T-cell (primary cell): ENCODE data around the gene MCAM. TPM values are rescaled to one million over a fixed set of nuclear protein-coding genes. Genes with fewer than 3 reads are reported as not detected.
A peak's percentile ranks its signal among the peaks of the same experiment; 100 is the strongest.

Source experiments
- ATAC-seq, 4 experiments: fragments of 200-7000 bp in 3 of 4; fragments of 150-1000 bp in 1 of 4; cut with Tn5 transposase; replicated peaks in 1 of 4; 1 replicate in 3 of 4; 2 replicates in 1 of 4; pipeline ENCODE4 v1.10.0; 2021; ENCODE audit warnings: moderate library complexity in 3 of 4, mild to moderate bottlenecking in 2 of 4, moderate number of reproducible peaks in 1 of 4
- CTCF ChIA-PET, 2 donors: fragments of 300-600 bp; sonication (Branson Sonifier 250); formaldehyde crosslinking; loops; one replicate each; lab custom pipeline; 2022; ENCODE audit warnings: antibody characterized with exemption in 2 of 2; lab: Charles Lee
- POLR2A ChIA-PET, 2 donors: fragments of 300-600 bp; sonication (Branson Sonifier 250); formaldehyde crosslinking; loops; one replicate each; lab custom pipeline; 2022; ENCODE audit warnings: antibody characterized with exemption in 2 of 2; lab: Charles Lee
- DNase-seq, 35 experiments: peaks; one replicate each; pipeline versions ENCODE4 v3.0.0 to v3.0.0-alpha.2; 2013 to 2023
- H3K27ac ChIP-seq: one replicate; pipeline ENCODE4 v1.5.1; 2013; ENCODE audit warnings: low read length
- H3K27me3 ChIP-seq, 2 experiments: replicated peaks in 1 of 2; 1 replicate in 1 of 2; 2 replicates in 1 of 2; pipeline versions ENCODE4 v1.6.1 to v1.7.0; 2013; ENCODE audit warnings: low read length in 1 of 2, mixed read lengths in 1 of 2; ENCODE audit not compliant: control insufficient read depth in 2 of 2, insufficient read depth in 2 of 2; ENCODE audit errors: extremely low read depth in 1 of 2
- H3K36me3 ChIP-seq, 2 donors: 1 replicate in 1 of 2; 2 replicates in 1 of 2; pipeline versions ENCODE4 v1.6.1 to v1.7.0; 2013; ENCODE audit warnings: low read length in 1 of 2; ENCODE audit not compliant: control insufficient read depth in 2 of 2, insufficient read depth in 1 of 2; ENCODE audit errors: extremely low read depth in 1 of 2
- H3K4me1 ChIP-seq, 2 experiments: 1 replicate in 1 of 2; 2 replicates in 1 of 2; pipeline versions ENCODE4 v1.6.1 to v1.7.0; 2013; ENCODE audit warnings: low read length in 2 of 2, mixed read lengths in 1 of 2; ENCODE audit not compliant: insufficient read depth in 2 of 2, control insufficient read depth in 1 of 2; ENCODE audit errors: extremely low read depth in 1 of 2
- H3K4me3 ChIP-seq, 2 donors: 1 replicate in 1 of 2; 2 replicates in 1 of 2; pipeline versions ENCODE4 v1.5.1 to v1.7.0; 2013; ENCODE audit warnings: mild to moderate bottlenecking in 2 of 2, low read length in 1 of 2, moderate library complexity in 1 of 2; ENCODE audit not compliant: control insufficient read depth in 1 of 2; ENCODE audit errors: extremely low read depth in 1 of 2
- H3K9me3 ChIP-seq: 2 replicates; pipeline ENCODE4 v1.7.0; 2013
- H3K27ac Mint-ChIP-seq, 2 donors: one replicate each; pipeline ENCODE4 v1.8.0; 2020 to 2021; ENCODE audit warnings: mild to moderate bottlenecking in 2 of 2, mixed read lengths in 2 of 2
- H3K27me3 Mint-ChIP-seq, 2 donors: one replicate each; pipeline ENCODE4 v1.8.0; 2021 to 2022; ENCODE audit warnings: mixed read lengths in 2 of 2
- H3K36me3 Mint-ChIP-seq: one replicate; pipeline ENCODE4 v1.8.0; 2021; ENCODE audit warnings: mixed read lengths
- H3K4me1 Mint-ChIP-seq, 3 donors: one replicate each; pipeline ENCODE4 v1.8.0; 2020 to 2022; ENCODE audit warnings: mixed read lengths in 3 of 3, mild to moderate bottlenecking in 1 of 3
- H3K4me3 Mint-ChIP-seq, 3 donors: one replicate each; pipeline ENCODE4 v1.8.0; 2020 to 2022; ENCODE audit warnings: mild to moderate bottlenecking in 3 of 3, mixed read lengths in 3 of 3, moderate library complexity in 3 of 3
- H3K9me3 Mint-ChIP-seq, 3 donors: one replicate each; pipeline ENCODE4 v1.8.0; 2020 to 2022; ENCODE audit warnings: mixed read lengths in 3 of 3
- WGBS: methylation state at CpG from one replicate; pipeline ENCODE4 v1.1.5; 2013; ENCODE audit warnings: missing lambda C conversion rate; ENCODE audit not compliant: insufficient coverage; 5-methylcytosine and 5-hydroxymethylcytosine counted together
- total RNA-seq, 35 experiments: library from RNA in 6 of 35; stranded (reverse) in 6 of 35; fragments of 120-200 nt in 1 of 35; gene quantifications; one replicate each; pipeline versions ENCODE4 v1.2.1 to v1.2.4 and lab custom pipeline; 2013 to 2026

Gene MCAM
- total RNA-seq, 5 donors from 2014 or later (not counting 1 experiment from before 2014, with no cell fraction given) = 0.50 to 10.2 (median 0.76) TPM

GRCh38 chr11:119342023-119342300 lies 25.0 kb upstream of the MCAM start:
- ATAC-seq (no peak), DNase-seq (no peak)
- H3K27ac ChIP-seq = no peak overlapping the region
- H3K9me3 ChIP-seq = no peaks in the 10 kb centered on the region
- H3K27me3 Mint-ChIP-seq = peaks cover 27 to 52% of the 10 kb centered on the region in 2 donors
- no peaks in the 10 kb centered on the region for H3K9me3 Mint-ChIP-seq
- H3K4me3 ChIP-seq = no peak overlapping the region
- WGBS = 85% methylated on average over 7 of the region's 7 CpGs
- H3K4me1 ChIP-seq = peaks cover 9 to 38% of the 10 kb centered on the region in 2 experiments
- ChIA-PET CTCF (interaction anchor here (0.7 kb wide), 2 partner anchors 18 to 302 kb away, joined by 3 to 4 read pairs; no protein-coding TSS in a partner anchor), POLR2A (no interaction called here)
- peaks cover 6 to 86% of the 10 kb centered on the region in 2 experiments for H3K27me3 ChIP-seq
- H3K4me1 Mint-ChIP-seq = peaks cover 16 to 25% (median 19%) of the 10 kb centered on the region in 3 donors
- no peak overlapping the region for H3K27ac Mint-ChIP-seq
- H3K4me3 Mint-ChIP-seq = no peak overlapping the region
- peaks cover 4% of the 10 kb centered on the region for H3K36me3 Mint-ChIP-seq
- H3K36me3 ChIP-seq = no peaks in the 10 kb centered on the region

DNA sequence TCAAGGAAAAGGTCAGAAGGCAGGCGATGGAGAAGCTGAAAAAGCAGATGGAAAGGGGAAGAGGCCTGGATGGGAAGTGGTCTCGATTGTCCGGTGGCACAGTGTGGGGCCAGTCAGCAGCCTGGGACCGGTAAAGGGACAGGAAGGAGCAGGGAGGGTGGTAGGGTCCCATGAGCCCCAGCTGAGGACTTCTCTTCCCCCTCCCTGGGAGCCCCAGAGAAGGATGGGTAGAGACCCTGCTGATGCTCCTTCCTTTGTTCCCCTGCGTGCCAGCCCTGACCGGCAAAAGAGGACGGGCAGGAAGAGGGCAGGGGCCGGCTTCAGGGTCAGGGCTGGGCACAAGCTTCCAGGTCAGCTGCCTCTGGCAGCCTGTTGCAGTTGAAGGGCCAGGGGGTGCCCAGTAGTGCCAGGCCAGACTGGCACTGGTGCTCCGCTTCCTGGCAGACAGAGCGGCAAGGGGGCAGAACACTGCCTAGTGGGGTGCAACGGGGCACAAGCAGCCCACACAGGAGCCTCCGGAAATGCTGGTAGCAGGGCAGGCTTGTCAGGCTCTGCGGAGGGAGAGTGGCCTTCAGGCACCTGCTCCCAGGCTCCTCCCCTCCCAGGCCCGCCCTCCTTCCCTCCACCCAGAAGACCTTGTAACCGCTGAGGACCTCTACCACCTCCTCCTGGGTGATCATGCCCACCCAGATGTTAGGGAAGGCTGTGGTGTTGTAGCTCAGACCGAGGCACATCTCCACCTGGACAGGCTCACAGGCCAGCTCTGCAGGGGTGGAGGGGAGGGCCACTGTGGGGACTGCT lies 24.5 kb upstream of the MCAM start:
- ATAC-seq = no peak
- H3K4me1 Mint-ChIP-seq = peaks cover 16 to 26% (median 19%) of the 10 kb centered on the region in 3 donors
- ChIA-PET CTCF (interaction anchor here (0.7 kb wide), 2 partner anchors 18 to 301 kb away, joined by 3 to 4 read pairs; no protein-coding TSS in a partner anchor), POLR2A (no interaction called here)
- peaks cover 4% of the 10 kb centered on the region for H3K36me3 Mint-ChIP-seq
- H3K27me3 Mint-ChIP-seq = peaks cover 23 to 47% of the 10 kb centered on the region in 2 donors
- Histone ChIP-seq H3K27me3 (peaks cover 6 to 81% of the 10 kb centered on the region in 2 experiments), H3K4me1 (peaks cover 9 to 38% of the 10 kb centered on the region in 2 experiments), H3K36me3 (peaks cover under 1 to 2% of the 10 kb centered on the region in 2 donors), H3K4me3 (no peak overlapping the region), H3K27ac (no peak overlapping the region), H3K9me3 (no peaks in the 10 kb centered on the region)
- H3K27ac Mint-ChIP-seq = no peak overlapping the region
- peak overlapping the region in 1 of 3 donors; percentile 20 for H3K4me3 Mint-ChIP-seq
- WGBS = 27% methylated on average over 10 of the region's 16 CpGs
- DNase-seq = no peak
- H3K9me3 Mint-ChIP-seq = no peaks in the 10 kb centered on the region

DNA sequence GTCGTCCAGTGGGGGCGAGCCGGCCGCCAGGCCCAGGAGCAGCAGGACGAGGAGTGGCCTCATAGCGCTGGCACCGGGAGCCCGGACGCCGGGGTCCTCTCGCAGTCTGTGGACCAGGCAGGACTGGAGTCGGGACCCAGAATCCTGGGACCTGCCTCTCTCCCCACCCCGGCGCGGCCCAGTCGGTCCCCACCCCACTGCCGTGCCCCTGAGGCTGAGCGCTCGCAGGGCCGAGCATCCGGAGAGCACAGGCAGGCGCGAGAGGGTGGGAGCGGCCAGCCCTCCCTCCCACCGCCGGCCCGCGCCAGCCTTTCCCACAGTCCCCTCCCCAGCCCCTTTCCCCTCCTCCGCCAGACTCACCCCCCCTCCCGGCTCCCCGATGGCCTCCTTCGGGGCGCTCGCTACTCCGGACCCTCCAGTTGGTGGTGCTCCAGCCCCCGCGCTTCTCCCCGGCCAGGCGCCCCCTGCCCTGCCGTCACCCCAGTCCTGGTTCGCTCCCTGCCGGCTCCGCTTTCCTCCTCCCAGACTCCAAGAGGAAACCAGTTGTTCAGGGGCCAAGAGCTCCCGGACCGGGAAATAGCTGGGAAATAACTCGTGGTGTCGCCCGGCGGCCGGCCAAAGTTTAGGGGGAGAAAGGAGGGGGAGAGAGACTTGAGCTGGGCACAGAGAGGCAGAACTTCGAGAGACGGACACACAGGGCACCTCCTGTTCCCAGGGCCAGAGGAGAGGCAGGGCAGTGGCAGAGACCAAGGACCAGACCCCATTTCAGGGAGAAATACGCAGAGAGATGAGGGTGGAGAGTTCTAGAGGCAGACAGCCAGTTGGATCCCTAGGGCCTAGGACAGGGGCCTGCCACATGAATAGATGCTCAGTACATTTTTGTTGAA lies 23.6 kb upstream of the MCAM start, which contains the start of gene C1QTNF5:
Gene C1QTNF5 (minus strand): TSS at position 549 of the 887 bp plus-strand sequence. CDS start 486 bp downstream, at position 63.
- DNase-seq (no peak), ATAC-seq (peak in 2 of 4 experiments; percentile 7 to 20)
- POLR2A ChIA-PET = interaction anchor here in 1 of 2 donors (0.6 kb wide), 1 partner anchor 864 kb away, joined by 6 read pairs; no protein-coding TSS in a partner anchor

DNA sequence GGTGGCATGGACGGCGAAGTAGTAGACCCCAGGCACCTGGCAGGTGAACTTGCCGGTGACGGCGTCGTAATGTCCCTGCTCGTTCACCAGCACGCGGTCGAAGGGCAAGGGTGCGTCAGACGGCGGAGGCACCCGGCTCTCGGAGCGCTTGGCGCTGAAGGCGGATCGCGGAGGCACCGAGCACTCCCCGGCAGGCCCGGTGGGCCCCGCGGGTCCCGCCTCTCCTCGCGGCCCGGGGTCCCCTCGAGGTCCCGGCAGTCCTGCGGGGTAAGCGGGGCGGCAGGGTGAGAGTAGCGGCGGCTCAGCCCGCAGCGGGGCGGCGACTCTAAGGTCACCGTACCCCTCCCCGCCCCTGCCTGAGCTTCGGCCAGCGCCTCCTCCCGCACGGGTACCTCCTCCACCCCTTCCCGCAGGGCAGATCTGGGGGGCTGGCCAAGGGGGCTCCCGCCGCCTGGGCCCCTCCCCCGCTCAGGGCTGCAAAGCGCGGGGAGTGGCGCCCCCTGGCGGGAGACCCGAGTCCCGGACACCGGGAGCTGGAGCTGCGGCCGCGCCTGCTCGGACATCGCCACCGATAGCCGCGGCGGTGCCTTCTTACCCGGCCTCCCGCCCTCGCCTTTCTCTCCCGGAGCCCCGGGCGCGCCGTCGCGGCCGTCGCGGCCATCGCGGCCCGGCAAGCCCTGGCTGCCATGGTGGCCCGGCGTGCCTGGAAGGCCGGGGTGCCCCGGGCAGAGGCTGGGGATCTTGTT lies 22.8 kb upstream of the MCAM start:
- CTCF ChIA-PET = interaction anchor here in 1 of 2 donors (2.8 kb wide), 1 partner anchor 18 kb away, joined by 10 read pairs; no protein-coding TSS in a partner anchor
- no peaks in the 10 kb centered on the region for H3K9me3 Mint-ChIP-seq
- H3K4me3 Mint-ChIP-seq = peak overlapping the region in 2 of 3 donors; percentile 31 to 65
- H3K36me3 ChIP-seq = peaks cover 2 to 6% of the 10 kb centered on the region in 2 donors
- no peak overlapping the region for H3K27ac Mint-ChIP-seq
- H3K36me3 Mint-ChIP-seq = peaks cover 7% of the 10 kb centered on the region
- peak overlapping the region in 1 of 2 donors; percentile 32 for H3K4me3 ChIP-seq
- H3K4me1 Mint-ChIP-seq = peaks cover 28 to 41% (median 32%) of the 10 kb centered on the region in 3 donors
- ATAC-seq (peak in 2 of 4 experiments; percentile 5 to 28), DNase-seq (peak in 2 of 35 experiments; percentile 41 to 53)
- POLR2A ChIA-PET = no interaction called here
- no peak overlapping the region for H3K27ac ChIP-seq
- WGBS = 18% methylated on average over 73 of the region's 86 CpGs
- peaks cover 6 to 65% of the 10 kb centered on the region in 2 experiments for H3K27me3 ChIP-seq
- H3K4me1 ChIP-seq = peaks cover 13 to 50% of the 10 kb centered on the region in 2 experiments
- peaks cover 18 to 39% of the 10 kb centered on the region in 2 donors for H3K27me3 Mint-ChIP-seq
- no peaks in the 10 kb centered on the region for H3K9me3 ChIP-seq

More for the DNA sequence above, 23.6 kb upstream of the MCAM start, which contains the start of gene C1QTNF5:
- WGBS = 13% methylated on average over 49 of the region's 53 CpGs
- Histone ChIP-seq H3K27me3 (peaks cover 6 to 74% of the 10 kb centered on the region in 2 experiments), H3K9me3 (no peaks in the 10 kb centered on the region), H3K4me3 (peak within 1 kb of the TSS in 1 of 2 donors; percentile 32), H3K36me3 (peaks cover 2 to 6% of the 10 kb centered on the region in 2 donors), H3K4me1 (peaks cover 9 to 42% of the 10 kb centered on the region in 2 experiments), H3K27ac (no peak within 1 kb of the TSS)
- Mint-ChIP-seq H3K4me1 (peaks cover 24 to 33% (median 24%) of the 10 kb centered on the region in 3 donors), H3K9me3 (no peaks in the 10 kb centered on the region), H3K27me3 (peaks cover 23 to 43% of the 10 kb centered on the region in 2 donors), H3K4me3 (peak within 1 kb of the TSS in 1 of 3 donors; percentile 20), H3K27ac (no peak within 1 kb of the TSS), H3K36me3 (peaks cover 7% of the 10 kb centered on the region)
- CTCF ChIA-PET = no interaction called here

GRCh38 chr11:119338965-119339588 lies 22.1 kb upstream of the MCAM start:
- CTCF ChIA-PET = interaction anchor here (0.6 to 2.8 kb wide), 8 partner anchors 9 to 843 kb away, joined by 3 to 11 read pairs (median 6); no protein-coding TSS in a partner anchor
- Mint-ChIP-seq H3K27ac (peak overlapping the region in 1 of 2 donors; percentile 27), H3K27me3 (peaks cover 18 to 39% of the 10 kb centered on the region in 2 donors), H3K9me3 (no peaks in the 10 kb centered on the region), H3K4me1 (peaks cover 32 to 47% (median 36%) of the 10 kb centered on the region in 3 donors), H3K36me3 (peaks cover 7% of the 10 kb centered on the region), H3K4me3 (peak overlapping the region in 2 of 3 donors; percentile 31 to 65)
- no peak overlapping the region for H3K4me3 ChIP-seq
- no peak overlapping the region for H3K27ac ChIP-seq
- no peak for ATAC-seq
- H3K27me3 ChIP-seq = peaks cover 6 to 59% of the 10 kb centered on the region in 2 experiments
- peaks cover 2 to 6% of the 10 kb centered on the region in 2 donors for H3K36me3 ChIP-seq
- DNase-seq = no peak
- POLR2A ChIA-PET = no interaction called here
- WGBS = 85% methylated on average over 10 of the region's 11 CpGs
- peaks cover 14 to 52% of the 10 kb centered on the region in 2 experiments for H3K4me1 ChIP-seq
- H3K9me3 ChIP-seq = no peaks in the 10 kb centered on the region
